Endothelial cell (in vitro differentiated cells): ENCODE data around the gene MRPL10. TPM values are rescaled to one million over a fixed set of nuclear protein-coding genes. Genes with fewer than 3 reads are reported as not detected.

ENCODE experiments used
- DNase-seq: peaks from one replicate; pipeline ENCODE4 v3.0.0; 2021; ENCODE audit warnings: low spot score
- H3K27ac Mint-ChIP-seq: one replicate; pipeline ENCODE4 v1.8.0; 2021; ENCODE audit warnings: mixed read lengths, inconsistent platforms; ENCODE audit not compliant: unreplicated experiment
- H3K27me3 Mint-ChIP-seq: one replicate; pipeline ENCODE4 v1.8.0; 2021; ENCODE audit warnings: mild to moderate bottlenecking, moderate library complexity, mixed read lengths, inconsistent platforms; ENCODE audit not compliant: unreplicated experiment
- H3K36me3 Mint-ChIP-seq: one replicate; pipeline ENCODE4 v1.8.0; 2021; ENCODE audit warnings: mild to moderate bottlenecking, low read depth, mixed read lengths, inconsistent platforms; ENCODE audit not compliant: unreplicated experiment
- H3K4me1 Mint-ChIP-seq: one replicate; pipeline ENCODE4 v1.8.0; 2021; ENCODE audit warnings: mild to moderate bottlenecking, mixed read lengths, inconsistent platforms; ENCODE audit not compliant: unreplicated experiment
- H3K4me3 Mint-ChIP-seq: one replicate; pipeline ENCODE4 v1.8.0; 2021; ENCODE audit warnings: mild to moderate bottlenecking, mixed read lengths, inconsistent platforms; ENCODE audit not compliant: unreplicated experiment
- H3K9me3 Mint-ChIP-seq: one replicate; pipeline ENCODE4 v1.8.0; 2021; ENCODE audit warnings: mixed read lengths, inconsistent platforms; ENCODE audit not compliant: unreplicated experiment
- CTCF ChIP-seq: fragments of 200-600 bp; sonication (generic); IDR thresholded peaks from one replicate; pipeline ENCODE4 v1.5.0; 2021; ENCODE audit warnings: antibody characterized with exemption; ENCODE audit not compliant: unreplicated experiment
- total RNA-seq: library from RNA; stranded (reverse); fragmentation: NEBNext Ultra II Directional; extraction: Animal tissue kit (Norgen Biotek cat#: 25700); gene quantifications from one replicate; pipeline ENCODE4 v1.2.1, GENCODE V29; 2021; ENCODE audit not compliant: unreplicated experiment

The MRPL10 gene
- total RNA-seq, 1 donor from 2014 or later = 56.3 TPM

GRCh38 chr17:47848198-47848513 lies 16.8 kb upstream of the MRPL10 start:
- Mint-ChIP-seq H3K4me1 (peaks cover 48% of the 10 kb centered on the region), H3K9me3 (no peaks in the 10 kb centered on the region), H3K27ac (no peak overlapping the region), H3K4me3 (no peak overlapping the region), H3K27me3 (peaks cover 6% of the 10 kb centered on the region), H3K36me3 (peaks cover 8% of the 10 kb centered on the region)
- no peak for TF ChIP-seq CTCF
- no peak for DNase-seq

GRCh38 chr17:47847341-47848197 lies 16.2 kb upstream of the MRPL10 start:
- peaks cover 8% of the 10 kb centered on the region for H3K36me3 Mint-ChIP-seq
- H3K9me3 Mint-ChIP-seq = no peaks in the 10 kb centered on the region
- TF ChIP-seq CTCF = peak; percentile 48
- peaks cover 46% of the 10 kb centered on the region for H3K4me1 Mint-ChIP-seq
- H3K27ac Mint-ChIP-seq = no peak overlapping the region
- H3K4me3 Mint-ChIP-seq = no peak overlapping the region
- no peak for DNase-seq
- peaks cover 6% of the 10 kb centered on the region for H3K27me3 Mint-ChIP-seq

- H3K9me3 Mint-ChIP-seq = no peaks in the 10 kb centered on the region
- H3K36me3 Mint-ChIP-seq = peaks cover 4% of the 10 kb centered on the region
- H3K27ac Mint-ChIP-seq = no peak overlapping the region
- no peak for DNase-seq
- peaks cover 6% of the 10 kb centered on the region for H3K27me3 Mint-ChIP-seq
- TF ChIP-seq CTCF = no peak
- peaks cover 42% of the 10 kb centered on the region for H3K4me1 Mint-ChIP-seq
- H3K4me3 Mint-ChIP-seq = no peak overlapping the region
Measured at GRCh38 chr17:47846716-47847340, 15.5 kb upstream of the MRPL10 start.

GRCh38 chr17:47845716-47846075 lies 14.4 kb upstream of the MRPL10 start:
- TF ChIP-seq CTCF = no peak
- no peak for DNase-seq
- Mint-ChIP-seq H3K27ac (no peak overlapping the region), H3K4me1 (peaks cover 42% of the 10 kb centered on the region), H3K27me3 (peaks cover 6% of the 10 kb centered on the region), H3K36me3 (peaks cover 4% of the 10 kb centered on the region), H3K4me3 (no peak overlapping the region), H3K9me3 (no peaks in the 10 kb centered on the region)
